HUES6 (cell line): Measurements from ENCODE around the gene ASH1L.
"Not testable (repeated sequence)": the region's sequence is repeated elsewhere in the genome, so short reads cannot be mapped to it uniquely, and the experiment has no call there.

Experiments used
- H3K27ac ChIP-seq: 2 replicates; pipeline ENCODE4 v1.7.0; 2013; ENCODE audit warnings: low read depth, mild to moderate bottlenecking, low read length, inconsistent platforms
- H3K27me3 ChIP-seq: 2 replicates; pipeline ENCODE4 v1.6.1; 2013; ENCODE audit warnings: low read length; ENCODE audit not compliant: control insufficient read depth, insufficient read depth
- H3K36me3 ChIP-seq: 2 replicates; pipeline ENCODE4 v1.6.1; 2013; ENCODE audit warnings: low read length; ENCODE audit not compliant: control insufficient read depth, insufficient read depth
- H3K4me1 ChIP-seq: 2 replicates; pipeline ENCODE4 v1.6.1; 2013; ENCODE audit warnings: low read length; ENCODE audit not compliant: control insufficient read depth, insufficient read depth
- H3K4me3 ChIP-seq: 2 replicates; pipeline ENCODE4 v1.5.1; 2013; ENCODE audit warnings: low read depth, low read length
- H3K9ac ChIP-seq: one replicate; pipeline ENCODE4 v1.6.1; 2013; ENCODE audit warnings: mild to moderate bottlenecking, low read length
- H3K9me3 ChIP-seq: 2 replicates; pipeline ENCODE4 v1.6.1; 2013; ENCODE audit warnings: low read depth, low read length; ENCODE audit not compliant: control insufficient read depth, insufficient read depth

ASH1L gene

GRCh38 chr1:155383406-155383805 is 179.2 kb downstream of the ASH1L start:
- H3K36me3 ChIP-seq: peaks cover 20% of the 10 kb centered on the region
- H3K4me3 ChIP-seq: no peak overlapping the region
- no peak overlapping the region for H3K9ac ChIP-seq
- peaks cover 6% of the 10 kb centered on the region; the same call in 1 of the 2 replicates for H3K4me1 ChIP-seq
- H3K27ac ChIP-seq: no peak overlapping the region
- no peaks in the 10 kb centered on the region for H3K27me3 ChIP-seq
- H3K9me3 ChIP-seq: no peaks in the 10 kb centered on the region; the same call in 1 of the 2 replicates

DNA sequence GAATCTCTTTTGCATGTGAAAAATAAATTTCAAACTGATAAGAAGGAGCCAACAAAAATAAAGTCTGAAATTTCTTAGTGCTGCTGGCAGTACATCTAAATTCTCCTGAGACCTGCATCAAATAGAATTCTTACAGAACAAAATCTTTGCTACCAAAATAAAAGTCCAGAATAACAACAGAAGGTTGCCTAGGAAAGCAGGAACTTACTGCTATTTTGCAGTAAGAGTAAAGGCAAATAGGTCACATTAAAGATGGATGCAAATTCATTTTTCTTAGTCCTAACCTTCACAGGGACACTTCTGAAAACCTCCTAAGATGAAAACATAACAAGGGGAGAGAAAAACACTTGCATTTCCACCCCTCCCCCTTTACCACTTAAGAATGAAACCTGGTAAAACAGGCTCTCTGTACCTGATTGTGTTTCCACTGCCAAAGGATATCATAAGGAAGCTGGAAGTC is 182.9 kb downstream of the ASH1L start:
- no peak overlapping the region for H3K9ac ChIP-seq
- H3K9me3 ChIP-seq: no peaks in the 10 kb centered on the region
- no peak overlapping the region for H3K27ac ChIP-seq
- no peaks in the 10 kb centered on the region for H3K27me3 ChIP-seq
- peaks cover 27% of the 10 kb centered on the region for H3K36me3 ChIP-seq
- peaks cover 6% of the 10 kb centered on the region; the same call in 1 of the 2 replicates for H3K4me1 ChIP-seq
- H3K4me3 ChIP-seq: no peak overlapping the region

DNA sequence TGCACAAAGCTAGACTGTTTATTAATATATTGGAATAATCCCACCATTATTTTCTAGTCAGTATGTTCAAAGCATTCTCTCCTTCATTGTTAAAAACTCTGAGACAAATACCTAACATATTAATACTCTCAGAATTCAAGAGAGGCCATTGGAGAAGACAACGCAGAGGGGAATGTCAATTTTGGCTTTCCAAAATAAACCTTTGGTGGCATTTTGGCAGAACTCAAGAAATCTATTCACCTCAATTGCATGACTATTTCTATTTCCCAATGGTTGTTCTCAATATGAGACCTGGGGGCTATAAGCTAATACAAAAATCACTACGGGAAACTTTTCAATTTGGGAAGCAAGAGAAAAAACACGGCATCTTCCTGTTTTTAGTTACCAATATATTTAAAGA is 183.4 kb downstream of the ASH1L start:
- no peak overlapping the region for H3K9ac ChIP-seq
- H3K4me1 ChIP-seq: peaks cover 6% of the 10 kb centered on the region; the same call in 1 of the 2 replicates
- H3K36me3 ChIP-seq: peaks cover 27% of the 10 kb centered on the region
- no peaks in the 10 kb centered on the region for H3K9me3 ChIP-seq
- H3K27ac ChIP-seq: no peak overlapping the region
- H3K4me3 ChIP-seq: no peak overlapping the region
- no peaks in the 10 kb centered on the region for H3K27me3 ChIP-seq

- no peaks in the 10 kb centered on the region for H3K4me1 ChIP-seq
- no peaks in the 10 kb centered on the region for H3K27me3 ChIP-seq
- peaks cover 32% of the 10 kb centered on the region for H3K36me3 ChIP-seq
- no peaks in the 10 kb centered on the region for H3K9me3 ChIP-seq
- H3K27ac ChIP-seq: no peak overlapping the region
- no peak overlapping the region for H3K9ac ChIP-seq
- H3K4me3 ChIP-seq: no peak overlapping the region
Observed at GRCh38 chr1:155360051-155360450, 202.6 kb downstream of the ASH1L start.

GRCh38 chr1:155352631-155353030 is 210.0 kb downstream of the ASH1L start:
- Histone ChIP-seq H3K4me3 (no peak overlapping the region), H3K9me3 (no peaks in the 10 kb centered on the region), H3K9ac (no peak overlapping the region), H3K27ac (no peak overlapping the region), H3K27me3 (no peaks in the 10 kb centered on the region), H3K36me3 (peaks cover 62% of the 10 kb centered on the region), H3K4me1 (no peaks in the 10 kb centered on the region)

DNA sequence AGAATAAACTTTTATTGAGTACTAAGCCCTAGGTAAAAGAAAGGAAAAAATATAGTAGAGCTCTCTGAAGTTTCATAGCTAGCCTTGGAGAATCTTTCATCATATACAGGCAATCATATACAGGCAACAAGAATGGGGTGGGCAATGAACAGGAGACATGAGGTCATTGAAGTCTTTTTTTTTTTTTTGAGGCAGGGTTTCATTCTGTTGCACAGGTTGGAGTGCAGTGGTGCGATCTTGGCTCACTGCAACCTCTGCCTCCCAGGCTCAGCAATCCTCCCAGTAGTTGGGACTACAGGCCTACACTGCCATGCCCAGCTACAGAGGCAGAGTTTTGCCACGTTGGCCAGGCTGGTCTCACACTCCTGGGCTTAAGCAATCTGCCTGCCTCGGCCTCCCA is 219.8 kb downstream of the ASH1L start:
- Histone ChIP-seq H3K27ac (no peak overlapping the region), H3K9ac (no peak overlapping the region), H3K4me1 (no peaks in the 10 kb centered on the region), H3K9me3 (no peaks in the 10 kb centered on the region), H3K4me3 (no peak overlapping the region), H3K27me3 (no peaks in the 10 kb centered on the region), H3K36me3 (peaks cover 78% of the 10 kb centered on the region)

GRCh38 chr1:155339515-155340097 is 223.0 kb downstream of the ASH1L start:
- Histone ChIP-seq H3K36me3 (peaks cover 78% of the 10 kb centered on the region), H3K27me3 (no peaks in the 10 kb centered on the region), H3K27ac (no peak overlapping the region), H3K4me1 (no peaks in the 10 kb centered on the region), H3K9ac (no peak overlapping the region), H3K4me3 (no peak overlapping the region), H3K9me3 (no peaks in the 10 kb centered on the region)

DNA sequence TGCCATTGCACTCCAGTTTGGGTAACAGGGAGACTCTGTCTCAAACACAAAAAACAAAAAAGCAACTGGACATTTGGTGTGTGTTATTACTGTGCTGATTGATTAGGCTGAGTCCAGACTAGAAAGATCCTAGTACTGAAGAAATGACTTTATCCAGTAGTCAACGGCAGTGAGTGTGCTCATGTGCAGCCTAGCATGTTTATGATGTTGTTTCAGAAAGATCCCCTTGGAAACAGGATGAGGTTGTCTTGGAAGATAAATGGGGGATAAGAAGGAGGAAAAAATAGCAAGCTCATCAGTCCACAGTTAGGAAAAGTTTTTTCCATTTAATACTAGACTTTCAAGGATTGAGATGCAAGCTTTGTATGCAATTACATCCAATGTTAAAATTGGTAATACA is 227.6 kb downstream of the ASH1L start:
- Histone ChIP-seq H3K36me3 (peaks cover 64% of the 10 kb centered on the region), H3K4me1 (no peaks in the 10 kb centered on the region), H3K27ac (no peak overlapping the region), H3K27me3 (no peaks in the 10 kb centered on the region), H3K4me3 (no peak overlapping the region), H3K9ac (no peak overlapping the region), H3K9me3 (no peaks in the 10 kb centered on the region)

DNA sequence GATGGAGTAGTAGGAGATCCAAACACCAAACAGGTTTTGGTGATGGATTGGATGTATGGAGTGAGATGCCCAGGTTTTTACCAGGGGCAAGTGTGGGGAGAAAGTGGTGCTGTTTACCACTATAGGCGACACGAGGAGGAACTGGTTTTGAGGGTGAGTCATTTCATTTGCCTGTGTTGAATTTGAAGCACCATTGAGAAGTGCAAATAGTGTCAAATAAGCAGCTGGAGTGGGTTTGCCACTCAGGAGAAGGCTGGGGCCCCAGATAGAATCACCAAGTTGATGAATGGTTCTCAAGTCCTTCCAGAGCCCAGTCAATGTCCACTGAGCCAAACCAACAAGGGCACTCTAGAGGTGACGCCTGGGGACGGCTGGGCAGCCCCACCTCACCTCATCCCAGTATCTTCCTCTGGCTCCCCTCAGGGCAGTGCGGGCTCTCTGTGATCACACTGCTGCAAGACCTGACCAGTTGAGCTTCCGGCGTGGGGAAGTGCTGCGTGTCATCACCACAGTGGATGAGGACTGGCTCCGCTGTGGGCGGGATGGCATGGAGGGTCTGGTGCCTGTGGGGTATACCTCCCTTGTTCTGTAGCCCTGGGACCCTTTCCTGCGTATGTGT is 232.5 kb downstream of the ASH1L start:
- H3K4me3 ChIP-seq: no peak overlapping the region
- no peak overlapping the region for H3K27ac ChIP-seq
- no peak overlapping the region for H3K9ac ChIP-seq
- H3K9me3 ChIP-seq: no peaks in the 10 kb centered on the region
- H3K36me3 ChIP-seq: peaks cover 63% of the 10 kb centered on the region
- H3K27me3 ChIP-seq: no peaks in the 10 kb centered on the region
- H3K4me1 ChIP-seq: peaks cover 6% of the 10 kb centered on the region; the same call in 1 of the 2 replicates

DNA sequence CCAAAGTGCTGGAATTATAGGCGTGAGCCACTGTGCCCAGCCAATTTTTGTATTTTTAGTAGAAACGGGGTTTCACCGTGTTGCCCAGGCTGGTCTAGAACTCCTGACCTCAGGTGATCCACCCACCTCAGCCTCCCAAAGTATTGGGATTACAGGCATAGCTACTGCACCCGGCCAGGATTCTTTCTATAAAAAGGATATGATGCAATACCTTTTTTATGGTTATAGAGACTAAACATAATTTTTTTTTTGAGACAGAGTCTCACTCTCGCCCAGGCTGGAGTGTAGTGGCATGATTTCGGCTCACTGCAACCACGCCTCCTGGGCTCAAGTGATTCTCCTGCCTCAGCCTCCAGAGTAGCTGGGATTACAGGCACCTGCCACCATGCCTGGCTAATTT is 233.7 kb downstream of the ASH1L start:
- H3K27ac ChIP-seq, H3K27me3 ChIP-seq, H3K9ac ChIP-seq, H3K9me3 ChIP-seq, H3K4me3 ChIP-seq, H3K4me1 ChIP-seq: not testable (repeated sequence)
- peaks cover 56% of the 10 kb centered on the region for H3K36me3 ChIP-seq

GRCh38 chr1:155327981-155328380 is 234.6 kb downstream of the ASH1L start:
- H3K27ac ChIP-seq: no peak overlapping the region
- no peaks in the 10 kb centered on the region for H3K27me3 ChIP-seq
- H3K4me3 ChIP-seq: no peak overlapping the region
- no peak overlapping the region for H3K9ac ChIP-seq
- H3K4me1 ChIP-seq: peaks cover 6% of the 10 kb centered on the region; the same call in 1 of the 2 replicates
- H3K9me3 ChIP-seq: no peaks in the 10 kb centered on the region
- H3K36me3 ChIP-seq: peaks cover 51% of the 10 kb centered on the region
